ENCODE data around the gene VEGFB. TPM values are rescaled to one million over a fixed set of nuclear protein-coding genes. Genes with fewer than 3 reads are reported as not detected.

VEGFB gene
- total and polyA plus RNA-seq, 2 of the 8 experiments (the other 6 are each of a cell fraction or from before 2014, with no cell fraction given), result 9.3 to 49.6 TPM

- TF ChIP-seq BRCA1 (IDR thresholded peaks at IDR 0.05; ENCODE audit: low read depth, low read length) (no peak), CBX8 (IDR thresholded peaks at IDR 0.05; ENCODE audit: borderline replicate concordance, low read depth, low read length) (no peak), CTCF (IDR thresholded peaks at IDR 0.05; ENCODE audit: control extremely low read depth in 1 of 3, insufficient read depth in 1 of 3, low read depth in 1 of 3, low read length in 3 of 3) (no peak), NRF1 (IDR thresholded peaks at IDR 0.05; ENCODE audit: low read depth, low read length) (peak; percentile 70)
- TF ChIP-seq, protein P1, sequence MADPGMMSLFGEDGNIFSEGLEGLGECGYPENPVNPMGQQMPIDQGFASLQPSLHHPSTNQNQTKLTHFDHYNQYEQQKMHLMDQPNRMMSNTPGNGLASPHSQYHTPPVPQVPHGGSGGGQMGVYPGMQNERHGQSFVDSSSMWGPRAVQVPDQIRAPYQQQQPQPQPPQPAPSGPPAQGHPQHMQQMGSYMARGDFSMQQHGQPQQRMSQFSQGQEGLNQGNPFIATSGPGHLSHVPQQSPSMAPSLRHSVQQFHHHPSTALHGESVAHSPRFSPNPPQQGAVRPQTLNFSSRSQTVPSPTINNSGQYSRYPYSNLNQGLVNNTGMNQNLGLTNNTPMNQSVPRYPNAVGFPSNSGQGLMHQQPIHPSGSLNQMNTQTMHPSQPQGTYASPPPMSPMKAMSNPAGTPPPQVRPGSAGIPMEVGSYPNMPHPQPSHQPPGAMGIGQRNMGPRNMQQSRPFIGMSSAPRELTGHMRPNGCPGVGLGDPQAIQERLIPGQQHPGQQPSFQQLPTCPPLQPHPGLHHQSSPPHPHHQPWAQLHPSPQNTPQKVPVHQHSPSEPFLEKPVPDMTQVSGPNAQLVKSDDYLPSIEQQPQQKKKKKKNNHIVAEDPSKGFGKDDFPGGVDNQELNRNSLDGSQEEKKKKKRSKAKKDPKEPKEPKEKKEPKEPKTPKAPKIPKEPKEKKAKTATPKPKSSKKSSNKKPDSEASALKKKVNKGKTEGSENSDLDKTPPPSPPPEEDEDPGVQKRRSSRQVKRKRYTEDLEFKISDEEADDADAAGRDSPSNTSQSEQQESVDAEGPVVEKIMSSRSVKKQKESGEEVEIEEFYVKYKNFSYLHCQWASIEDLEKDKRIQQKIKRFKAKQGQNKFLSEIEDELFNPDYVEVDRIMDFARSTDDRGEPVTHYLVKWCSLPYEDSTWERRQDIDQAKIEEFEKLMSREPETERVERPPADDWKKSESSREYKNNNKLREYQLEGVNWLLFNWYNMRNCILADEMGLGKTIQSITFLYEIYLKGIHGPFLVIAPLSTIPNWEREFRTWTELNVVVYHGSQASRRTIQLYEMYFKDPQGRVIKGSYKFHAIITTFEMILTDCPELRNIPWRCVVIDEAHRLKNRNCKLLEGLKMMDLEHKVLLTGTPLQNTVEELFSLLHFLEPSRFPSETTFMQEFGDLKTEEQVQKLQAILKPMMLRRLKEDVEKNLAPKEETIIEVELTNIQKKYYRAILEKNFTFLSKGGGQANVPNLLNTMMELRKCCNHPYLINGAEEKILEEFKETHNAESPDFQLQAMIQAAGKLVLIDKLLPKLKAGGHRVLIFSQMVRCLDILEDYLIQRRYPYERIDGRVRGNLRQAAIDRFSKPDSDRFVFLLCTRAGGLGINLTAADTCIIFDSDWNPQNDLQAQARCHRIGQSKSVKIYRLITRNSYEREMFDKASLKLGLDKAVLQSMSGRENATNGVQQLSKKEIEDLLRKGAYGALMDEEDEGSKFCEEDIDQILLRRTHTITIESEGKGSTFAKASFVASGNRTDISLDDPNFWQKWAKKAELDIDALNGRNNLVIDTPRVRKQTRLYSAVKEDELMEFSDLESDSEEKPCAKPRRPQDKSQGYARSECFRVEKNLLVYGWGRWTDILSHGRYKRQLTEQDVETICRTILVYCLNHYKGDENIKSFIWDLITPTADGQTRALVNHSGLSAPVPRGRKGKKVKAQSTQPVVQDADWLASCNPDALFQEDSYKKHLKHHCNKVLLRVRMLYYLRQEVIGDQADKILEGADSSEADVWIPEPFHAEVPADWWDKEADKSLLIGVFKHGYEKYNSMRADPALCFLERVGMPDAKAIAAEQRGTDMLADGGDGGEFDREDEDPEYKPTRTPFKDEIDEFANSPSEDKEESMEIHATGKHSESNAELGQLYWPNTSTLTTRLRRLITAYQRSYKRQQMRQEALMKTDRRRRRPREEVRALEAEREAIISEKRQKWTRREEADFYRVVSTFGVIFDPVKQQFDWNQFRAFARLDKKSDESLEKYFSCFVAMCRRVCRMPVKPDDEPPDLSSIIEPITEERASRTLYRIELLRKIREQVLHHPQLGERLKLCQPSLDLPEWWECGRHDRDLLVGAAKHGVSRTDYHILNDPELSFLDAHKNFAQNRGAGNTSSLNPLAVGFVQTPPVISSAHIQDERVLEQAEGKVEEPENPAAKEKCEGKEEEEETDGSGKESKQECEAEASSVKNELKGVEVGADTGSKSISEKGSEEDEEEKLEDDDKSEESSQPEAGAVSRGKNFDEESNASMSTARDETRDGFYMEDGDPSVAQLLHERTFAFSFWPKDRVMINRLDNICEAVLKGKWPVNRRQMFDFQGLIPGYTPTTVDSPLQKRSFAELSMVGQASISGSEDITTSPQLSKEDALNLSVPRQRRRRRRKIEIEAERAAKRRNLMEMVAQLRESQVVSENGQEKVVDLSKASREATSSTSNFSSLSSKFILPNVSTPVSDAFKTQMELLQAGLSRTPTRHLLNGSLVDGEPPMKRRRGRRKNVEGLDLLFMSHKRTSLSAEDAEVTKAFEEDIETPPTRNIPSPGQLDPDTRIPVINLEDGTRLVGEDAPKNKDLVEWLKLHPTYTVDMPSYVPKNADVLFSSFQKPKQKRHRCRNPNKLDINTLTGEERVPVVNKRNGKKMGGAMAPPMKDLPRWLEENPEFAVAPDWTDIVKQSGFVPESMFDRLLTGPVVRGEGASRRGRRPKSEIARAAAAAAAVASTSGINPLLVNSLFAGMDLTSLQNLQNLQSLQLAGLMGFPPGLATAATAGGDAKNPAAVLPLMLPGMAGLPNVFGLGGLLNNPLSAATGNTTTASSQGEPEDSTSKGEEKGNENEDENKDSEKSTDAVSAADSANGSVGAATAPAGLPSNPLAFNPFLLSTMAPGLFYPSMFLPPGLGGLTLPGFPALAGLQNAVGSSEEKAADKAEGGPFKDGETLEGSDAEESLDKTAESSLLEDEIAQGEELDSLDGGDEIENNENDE (IDR thresholded peaks at IDR 0.05; ENCODE audit: insufficient replicate concordance, low read length), result no peak
Measured at GRCh38 chr11:64284962-64285884, 50.8 kb downstream of the VEGFB start, which contains the start of gene GPR137 (continued).

Measured in H1 (cell line).